ENCODE results near the gene SLC15A2.

The SLC15A2 gene

GRCh38 chr3:121897296-121897695 is 3.1 kb downstream of the SLC15A2 start:
- Histone ChIP-seq H3K4me1 (ENCODE audit: insufficient read depth, low read length, severe bottlenecking) (no peaks in the 10 kb centered on the region), H3K9me2 (ENCODE audit: low read depth, low read length) (no peaks in the 10 kb centered on the region), H3K36me3 (ENCODE audit: insufficient read depth, low read length) (peaks cover 10% of the 10 kb centered on the region)

GRCh38 chr3:121913305-121913990 is 19.2 kb downstream of the SLC15A2 start:
- H3K36me3 ChIP-seq (ENCODE audit: insufficient read depth, low read length): peaks cover 26% of the 10 kb centered on the region

More at GRCh38 chr3:121897296-121897695, 3.1 kb downstream of the SLC15A2 start:
- Histone ChIP-seq H3K27ac (ENCODE audit: low read depth, low read length, poor library complexity, severe bottlenecking) (no peak overlapping the region), H3K27me3 (ENCODE audit: insufficient read depth, low read length) (no peaks in the 10 kb centered on the region), H3K9me3 (ENCODE audit: low read length) (no peaks in the 10 kb centered on the region), H4K20me1 (ENCODE audit: insufficient read depth, low read length) (no peaks in the 10 kb centered on the region), H3F3A (ENCODE audit: insufficient read depth, low read length) (no peaks in the 10 kb centered on the region), H3K9ac (ENCODE audit: low read length) (no peak overlapping the region), H2AFZ (ENCODE audit: low read length) (no peak overlapping the region), H3K4me3 (ENCODE audit: low read depth, low read length, poor library complexity, severe bottlenecking) (no peak overlapping the region), H3K4me2 (ENCODE audit: low read length) (no peak overlapping the region), H3K79me2 (ENCODE audit: insufficient read depth, low read length) (no peaks in the 10 kb centered on the region)
- TF ChIP-seq CTCF (IDR thresholded peaks at IDR 0.05; ENCODE audit: low read length) (no peak), EZH2 (IDR thresholded peaks at IDR 0.05; ENCODE audit: borderline replicate concordance, low read length) (no peak)

GRCh38 chr3:121914081-121914998 is 20.1 kb downstream of the SLC15A2 start:
- no peak overlapping the region for H3K27ac ChIP-seq (ENCODE audit: low read depth, low read length, poor library complexity, severe bottlenecking)
- no peak overlapping the region for H3K4me2 ChIP-seq (ENCODE audit: low read length)
- no peaks in the 10 kb centered on the region for H3K27me3 ChIP-seq (ENCODE audit: insufficient read depth, low read length)
- H3K4me3 ChIP-seq (ENCODE audit: low read depth, low read length, poor library complexity, severe bottlenecking): no peak overlapping the region
- TF ChIP-seq EZH2 (IDR thresholded peaks at IDR 0.05; ENCODE audit: borderline replicate concordance, low read length) (no peak), CTCF (IDR thresholded peaks at IDR 0.05; ENCODE audit: low read length) (no peak)
- no peaks in the 10 kb centered on the region for H3K9me3 ChIP-seq (ENCODE audit: low read length)
- no peaks in the 10 kb centered on the region for H3K79me2 ChIP-seq (ENCODE audit: insufficient read depth, low read length)
- no peaks in the 10 kb centered on the region for H4K20me1 ChIP-seq (ENCODE audit: insufficient read depth, low read length)
- H3K9me2 ChIP-seq (ENCODE audit: low read depth, low read length): no peaks in the 10 kb centered on the region
- H3K4me1 ChIP-seq (ENCODE audit: insufficient read depth, low read length, severe bottlenecking): no peaks in the 10 kb centered on the region
- H2AFZ ChIP-seq (ENCODE audit: low read length): no peak overlapping the region
- peaks cover 26% of the 10 kb centered on the region for H3K36me3 ChIP-seq (ENCODE audit: insufficient read depth, low read length)
- no peak overlapping the region for H3K9ac ChIP-seq (ENCODE audit: low read length)
- no peaks in the 10 kb centered on the region for H3F3A ChIP-seq (ENCODE audit: insufficient read depth, low read length)

More at GRCh38 chr3:121913305-121913990, 19.2 kb downstream of the SLC15A2 start:
- Histone ChIP-seq H3K27ac (ENCODE audit: low read depth, low read length, poor library complexity, severe bottlenecking) (no peak overlapping the region), H3K79me2 (ENCODE audit: insufficient read depth, low read length) (no peaks in the 10 kb centered on the region), H4K20me1 (ENCODE audit: insufficient read depth, low read length) (no peaks in the 10 kb centered on the region), H3K9me2 (ENCODE audit: low read depth, low read length) (no peaks in the 10 kb centered on the region), H3K4me3 (ENCODE audit: low read depth, low read length, poor library complexity, severe bottlenecking) (no peak overlapping the region), H3K9me3 (ENCODE audit: low read length) (no peaks in the 10 kb centered on the region), H3K4me1 (ENCODE audit: insufficient read depth, low read length, severe bottlenecking) (no peaks in the 10 kb centered on the region), H3K4me2 (ENCODE audit: low read length) (no peak overlapping the region), H3F3A (ENCODE audit: insufficient read depth, low read length) (no peaks in the 10 kb centered on the region), H3K27me3 (ENCODE audit: insufficient read depth, low read length) (no peaks in the 10 kb centered on the region), H2AFZ (ENCODE audit: low read length) (no peak overlapping the region), H3K9ac (ENCODE audit: low read length) (no peak overlapping the region)
- no peak for TF ChIP-seq CTCF (IDR thresholded peaks at IDR 0.05; ENCODE audit: low read length)
- TF ChIP-seq EZH2 (IDR thresholded peaks at IDR 0.05; ENCODE audit: borderline replicate concordance, low read length): no peak

Measured in OCI-LY1 (cell line).